HEK293 (cell line): Measurements from ENCODE around the gene RNF19B.

Source experiments
- CTCF ChIA-PET: fragments of 350-600 bp; formaldehyde crosslinking; extraction: SDS; loops from one replicate; lab custom pipeline; 2021; ENCODE audit warnings: antibody characterized with exemption; lab: Yijun Ruan, JAX
- POLR2A ChIA-PET: fragments of 300-600 bp; formaldehyde crosslinking; extraction: SDS; loops from one replicate; lab custom pipeline; 2020; ENCODE audit warnings: antibody characterized with exemption, inconsistent platforms; lab: Yijun Ruan, JAX
- H3K27ac ChIP-seq: fragments of 200-500 bp; sonication (Bioruptor generic); 2 replicates; pipeline ENCODE4 v1.5.1; 2014; ENCODE audit warnings: low read depth, low read length, control low read depth, inconsistent platforms; ENCODE audit errors: extremely low read depth
- H3K36me3 ChIP-seq, 2 experiments: fragments of 200-500 bp in 1 of 2; sonication (Bioruptor generic) in 1 of 2; 1 replicate in 1 of 2; 2 replicates in 1 of 2; pipeline ENCODE4 v1.5.1; 2014 to 2017; ENCODE audit warnings: inconsistent platforms in 2 of 2, low read length in 2 of 2; ENCODE audit not compliant: control insufficient read depth in 2 of 2, insufficient read depth in 1 of 2
- H3K4me1 ChIP-seq: fragments of 200-500 bp; sonication (Bioruptor generic); 2 replicates; pipeline ENCODE4 v1.5.1; 2014; ENCODE audit warnings: mild to moderate bottlenecking, low read length, inconsistent platforms; ENCODE audit not compliant: control insufficient read depth, insufficient read depth
- H3K4me3 ChIP-seq: 2 replicates; pipeline ENCODE4 v1.5.1; 2011; ENCODE audit warnings: low read depth, mild to moderate bottlenecking, control low read depth, low read length, moderate library complexity
- H3K9me3 ChIP-seq: fragments of 200-500 bp; sonication (Bioruptor generic); 2 replicates; pipeline ENCODE4 v1.5.1; 2014; ENCODE audit warnings: low read depth, low read length, inconsistent platforms; ENCODE audit not compliant: control insufficient read depth, insufficient read depth
- BCL11A ChIP-seq: fragments of 450-650 bp; formaldehyde crosslinking; IDR thresholded peaks from 2 replicates; pipeline ENCODE4 v1.5.1; 2016; ENCODE audit warnings: low read depth, missing biosample characterization, missing genetic modification characterization
- FEZF1 ChIP-seq: fragments of 450-650 bp; formaldehyde crosslinking; IDR thresholded peaks from 2 replicates; pipeline ENCODE4 v1.5.1; 2016; ENCODE audit warnings: missing biosample characterization, missing genetic modification characterization
- HOXC10 ChIP-seq: sonication (generic); formaldehyde crosslinking; IDR thresholded peaks from 2 replicates; pipeline ENCODE4 v1.8.1; 2023; ENCODE audit warnings: mild to moderate bottlenecking, missing genetic modification reagents
- IKZF3 ChIP-seq: fragments of 450-650 bp; IDR thresholded peaks from 2 replicates; pipeline ENCODE4 v1.5.0; 2018; ENCODE audit warnings: missing biosample characterization, mild to moderate bottlenecking, missing genetic modification characterization, moderate library complexity
- KLF10 ChIP-seq: fragments of 450-650 bp; IDR thresholded peaks from 2 replicates; pipeline ENCODE4 v1.5.1; 2018; ENCODE audit warnings: missing biosample characterization, mild to moderate bottlenecking, missing genetic modification characterization
- OVOL3 ChIP-seq: fragments of 450-650 bp; formaldehyde crosslinking; IDR thresholded peaks from 2 replicates; pipeline ENCODE4 v1.5.1; 2016; ENCODE audit warnings: missing biosample characterization, missing genetic modification characterization
- PRDM6 ChIP-seq: fragments of 450-650 bp; formaldehyde crosslinking; IDR thresholded peaks from 2 replicates; pipeline ENCODE4 v1.5.1; 2017; ENCODE audit warnings: missing biosample characterization, missing genetic modification characterization
- SETDB1 ChIP-seq: IDR thresholded peaks from one replicate; pipeline ENCODE4 v1.6.1; 2017; ENCODE audit warnings: mild to moderate bottlenecking, low read length, moderate library complexity, mixed read lengths; ENCODE audit not compliant: insufficient read length
- YY1 ChIP-seq: fragments of 450-650 bp; formaldehyde crosslinking; IDR thresholded peaks from 2 replicates; pipeline ENCODE4 v1.5.1; 2018; ENCODE audit warnings: missing biosample characterization, missing genetic modification characterization
- ZBTB7A ChIP-seq: fragments of 450-650 bp; formaldehyde crosslinking; IDR thresholded peaks from 2 replicates; pipeline ENCODE4 v1.5.1; 2016; ENCODE audit warnings: low read depth, missing biosample characterization, missing genetic modification characterization
- ZNF132 ChIP-seq: fragments of 450-650 bp; formaldehyde crosslinking; IDR thresholded peaks from 2 replicates; pipeline ENCODE4 v1.5.1; 2017; ENCODE audit warnings: missing biosample characterization, missing genetic modification characterization, borderline replicate concordance
- ZNF133 ChIP-seq: fragments of 450-650 bp; formaldehyde crosslinking; IDR thresholded peaks from 2 replicates; pipeline ENCODE4 v1.5.1; 2016; ENCODE audit warnings: missing biosample characterization, missing genetic modification characterization
- ZNF138 ChIP-seq: fragments of 450-650 bp; formaldehyde crosslinking; IDR thresholded peaks from 2 replicates; pipeline ENCODE4 v1.5.1; 2016; ENCODE audit warnings: missing biosample characterization, missing genetic modification characterization, borderline replicate concordance
- ZNF140 ChIP-seq: fragments of 450-650 bp; formaldehyde crosslinking; IDR thresholded peaks from 2 replicates; pipeline ENCODE4 v1.5.1; 2016; ENCODE audit warnings: missing biosample characterization, missing genetic modification characterization
- ZNF146 ChIP-seq: fragments of 450-650 bp; formaldehyde crosslinking; IDR thresholded peaks from 2 replicates; pipeline ENCODE4 v1.5.1; 2016; ENCODE audit warnings: missing biosample characterization, missing genetic modification characterization
- ZNF26 ChIP-seq: fragments of 450-650 bp; formaldehyde crosslinking; IDR thresholded peaks from 2 replicates; pipeline ENCODE4 v1.5.1; 2016; ENCODE audit warnings: missing biosample characterization, missing genetic modification characterization
- ZNF311 ChIP-seq: fragments of 450-650 bp; formaldehyde crosslinking; IDR thresholded peaks from 2 replicates; pipeline ENCODE4 v1.5.1; 2017; ENCODE audit warnings: missing biosample characterization, missing genetic modification characterization, borderline replicate concordance
- ZNF350 ChIP-seq: fragments of 450-650 bp; formaldehyde crosslinking; IDR thresholded peaks from 2 replicates; pipeline ENCODE4 v1.5.0; 2017; ENCODE audit warnings: missing biosample characterization, mild to moderate bottlenecking, missing genetic modification characterization
- ZNF426 ChIP-seq: fragments of 450-650 bp; formaldehyde crosslinking; IDR thresholded peaks from 2 replicates; pipeline ENCODE4 v1.5.1; 2017; ENCODE audit warnings: missing biosample characterization, missing genetic modification characterization, mild to moderate bottlenecking, inconsistent platforms, moderate library complexity
- ZNF585B ChIP-seq: fragments of 450-650 bp; formaldehyde crosslinking; IDR thresholded peaks from 2 replicates; pipeline ENCODE4 v1.5.1; 2016; ENCODE audit warnings: missing biosample characterization, missing genetic modification characterization
- ZNF621 ChIP-seq: fragments of 450-650 bp; formaldehyde crosslinking; IDR thresholded peaks from 2 replicates; pipeline ENCODE4 v1.5.1; 2017; ENCODE audit warnings: missing biosample characterization, missing genetic modification characterization
- ZNF658 ChIP-seq: fragments of 450-650 bp; formaldehyde crosslinking; IDR thresholded peaks from 2 replicates; pipeline ENCODE4; 2016; ENCODE audit warnings: missing biosample characterization, missing genetic modification characterization
- ZNF664 ChIP-seq: fragments of 450-650 bp; formaldehyde crosslinking; IDR thresholded peaks from 2 replicates; pipeline ENCODE4 v1.5.1; 2016; ENCODE audit warnings: missing biosample characterization, missing genetic modification characterization
- ZNF677 ChIP-seq: fragments of 450-650 bp; IDR thresholded peaks from 2 replicates; pipeline ENCODE4 v1.5.0; 2018; ENCODE audit warnings: missing biosample characterization, mild to moderate bottlenecking, missing genetic modification characterization, moderate library complexity
- ZNF701 ChIP-seq: fragments of 450-650 bp; formaldehyde crosslinking; IDR thresholded peaks from 2 replicates; pipeline ENCODE4 v1.5.1; 2016; ENCODE audit warnings: missing biosample characterization, missing genetic modification characterization
- ZNF777 ChIP-seq: fragments of 450-650 bp; formaldehyde crosslinking; IDR thresholded peaks from 2 replicates; pipeline ENCODE4 v1.5.1; 2017; ENCODE audit warnings: missing biosample characterization, missing genetic modification characterization, borderline replicate concordance
- ZNF792 ChIP-seq: fragments of 450-650 bp; formaldehyde crosslinking; IDR thresholded peaks from 2 replicates; pipeline ENCODE4 v1.5.1; 2016; ENCODE audit warnings: missing biosample characterization, missing genetic modification characterization
- ZXDB ChIP-seq: fragments of 450-650 bp; formaldehyde crosslinking; IDR thresholded peaks from 2 replicates; pipeline ENCODE4 v1.5.1; 2016; ENCODE audit warnings: missing biosample characterization, missing genetic modification characterization

Gene RNF19B

GRCh38 chr1:32947669-32948389 lies 16.8 kb downstream of the RNF19B start (continued):
- 0 out of 2 replicates have a peak, but pooled peaks have one; percentile 41 for TF ChIP-seq PRDM6 (tag by site-specific recombination)
- peak; percentile 37; the same call in 1 of the 2 replicates for TF ChIP-seq FEZF1
- no peak for TF ChIP-seq OVOL3
- TF ChIP-seq ZXDB (tag by site-specific recombination): peak; percentile 22; the same call in 1 of the 2 replicates
- no peak for TF ChIP-seq ZNF132 (tag by site-specific recombination)
- no peak for TF ChIP-seq ZNF350 (tag by site-specific recombination)
- TF ChIP-seq YY1 (tag by site-specific recombination): no peak

GRCh38 chr1:32946413-32946812 lies 18.2 kb downstream of the RNF19B start:
- H3K9me3 ChIP-seq: no peaks in the 10 kb centered on the region
- TF ChIP-seq KLF10 (tag by site-specific recombination) (no peak), ZNF311 (tag by site-specific recombination) (no peak), ZNF132 (tag by site-specific recombination) (no peak), ZNF777 (tag by site-specific recombination) (no peak), SETDB1 (no peak), ZNF146 (tag by site-specific recombination) (no peak), ZNF426 (no peak), ZNF658 (tag by site-specific recombination) (no peak), ZNF701 (tag by site-specific recombination) (no peak), ZNF133 (tag by site-specific recombination) (no peak), ZNF140 (tag by site-specific recombination) (no peak), ZNF585B (tag by site-specific recombination) (no peak)
- TF ChIP-seq, all 188 proteins: peak for 0
- Histone ChIP-seq H3K36me3 (peaks cover 26 to 63% of the 10 kb centered on the region in 2 experiments), H3K27ac (no peak overlapping the region), H3K4me3 (no peak overlapping the region), H3K4me1 (peaks cover 8% of the 10 kb centered on the region; the same call in 1 of the 2 replicates)
- ChIA-PET CTCF (interaction anchor here (0.6 to 1.4 kb wide), 5 partner anchors 11 to 134 kb away, joined by 3 to 5 read pairs (median 3); partner anchors contain the start of gene AZIN2), POLR2A (no interaction called here)

- no peaks in the 10 kb centered on the region for H3K9me3 ChIP-seq
- no peak overlapping the region for H3K4me3 ChIP-seq
- peaks cover 4% of the 10 kb centered on the region; the same call in 1 of the 2 replicates for H3K4me1 ChIP-seq
- ChIA-PET POLR2A (interaction anchor here (1.0 to 2.1 kb wide), 2 partner anchors 11 to 21 kb away, joined by 3 to 5 read pairs; partner anchors contain the start of gene RNF19B), CTCF (interaction anchor here (1.1 to 1.6 kb wide), 2 partner anchors 11 to 158 kb away, joined by 4 read pairs; no protein-coding TSS in a partner anchor)
- H3K36me3 ChIP-seq: peaks cover 26 to 85% of the 10 kb centered on the region in 2 experiments
- TF ChIP-seq ZBTB7A (no peak), HOXC10 (CRISPR knock-in tag) (no peak), ZNF792 (tag by site-specific recombination) (no peak), ZNF677 (no peak), ZNF26 (no peak), BCL11A (tag by site-specific recombination) (no peak), ZNF664 (tag by site-specific recombination) (no peak), ZNF621 (tag by site-specific recombination) (no peak), ZNF138 (tag by site-specific recombination) (no peak), IKZF3 (tag by site-specific recombination) (no peak)
- no peak overlapping the region for H3K27ac ChIP-seq
These were observed 20.4 kb downstream of the RNF19B start for GRCh38 chr1:32944180-32944579.
